ENCODE data around the gene CKAP4. TPM values are rescaled to one million over a fixed set of nuclear protein-coding genes. Genes with fewer than 3 reads are reported as not detected.
"Not testable (repeated sequence)": the region's sequence is repeated elsewhere in the genome, so short reads cannot be mapped to it uniquely, and the experiment has no call there.

The CKAP4 gene
- total RNA-seq, 1 donor, result 217 TPM

- no peak overlapping the region for H3K4me3 ChIP-seq (ENCODE audit: low read depth, low read length)
- DNase-seq (ENCODE audit: low read depth), result peak; percentile 49
- no peak for TF ChIP-seq CTCF (IDR thresholded peaks at IDR 0.05; ENCODE audit: insufficient read depth, low read length)
Measured at GRCh38 chr12:106289196-106289681, 41.4 kb upstream of the CKAP4 start.

- peak; percentile 97 for DNase-seq (ENCODE audit: low read depth)
- H3K4me3 ChIP-seq (ENCODE audit: low read depth, low read length), result no peak overlapping the region
- no peak for TF ChIP-seq CTCF (IDR thresholded peaks at IDR 0.05; ENCODE audit: insufficient read depth, low read length)
Measured at GRCh38 chr12:106288494-106289195, 40.8 kb upstream of the CKAP4 start.

GRCh38 chr12:106288101-106288493 lies 40.3 kb upstream of the CKAP4 start:
- DNase-seq (ENCODE audit: low read depth), result peak; percentile 24
- H3K4me3 ChIP-seq (ENCODE audit: low read depth, low read length), result no peak overlapping the region
- no peak for TF ChIP-seq CTCF (IDR thresholded peaks at IDR 0.05; ENCODE audit: insufficient read depth, low read length)

- TF ChIP-seq CTCF (IDR thresholded peaks at IDR 0.05; ENCODE audit: insufficient read depth, low read length), result no peak
Measured at GRCh38 chr12:106287364-106287763, 39.5 kb upstream of the CKAP4 start.

GRCh38 chr12:106286576-106287162 lies 38.8 kb upstream of the CKAP4 start:
- not testable (repeated sequence) for DNase-seq (ENCODE audit: low read depth); H3K4me3 ChIP-seq (ENCODE audit: low read depth, low read length)

More at GRCh38 chr12:106287364-106287763, 39.5 kb upstream of the CKAP4 start:
- no peak overlapping the region for H3K4me3 ChIP-seq (ENCODE audit: low read depth, low read length)
- no peak for DNase-seq (ENCODE audit: low read depth)

- no peak for TF ChIP-seq CTCF (IDR thresholded peaks at IDR 0.05; ENCODE audit: insufficient read depth, low read length)
- no peak overlapping the region for H3K4me3 ChIP-seq (ENCODE audit: low read depth, low read length)
- no peak for DNase-seq (ENCODE audit: low read depth)
Measured at GRCh38 chr12:106285982-106286381, 38.2 kb upstream of the CKAP4 start.

- TF ChIP-seq CTCF (IDR thresholded peaks at IDR 0.05; ENCODE audit: insufficient read depth, low read length), result no peak
- no peak overlapping the region for H3K4me3 ChIP-seq (ENCODE audit: low read depth, low read length)
- no peak for DNase-seq (ENCODE audit: low read depth)
Measured at GRCh38 chr12:106284358-106285105, 36.7 kb upstream of the CKAP4 start.
